Ramos (cell line): ENCODE measurements around the gene LTV1.
"Not testable (repeated sequence)": the region's sequence is repeated elsewhere in the genome, so short reads cannot be mapped to it uniquely, and the experiment has no call there.

Source experiments
- in situ Hi-C: fragments of 300-500 bp; cut with MboI; formaldehyde crosslinking; loops from one replicate; pipeline ENCODE4 v1.14.3; 2022; ENCODE audit warnings: low sequenced_read_pairs; ENCODE audit not compliant: unreplicated experiment

The LTV1 gene

GRCh38 chr6:143842902-143843676, at the start of gene LTV1:
Gene LTV1, plus strand, starts transcription at chr6:143843338. Its CDS starts 140 bp downstream, at chr6:143843478.
- in situ Hi-C loops: no loop called here

DNA sequence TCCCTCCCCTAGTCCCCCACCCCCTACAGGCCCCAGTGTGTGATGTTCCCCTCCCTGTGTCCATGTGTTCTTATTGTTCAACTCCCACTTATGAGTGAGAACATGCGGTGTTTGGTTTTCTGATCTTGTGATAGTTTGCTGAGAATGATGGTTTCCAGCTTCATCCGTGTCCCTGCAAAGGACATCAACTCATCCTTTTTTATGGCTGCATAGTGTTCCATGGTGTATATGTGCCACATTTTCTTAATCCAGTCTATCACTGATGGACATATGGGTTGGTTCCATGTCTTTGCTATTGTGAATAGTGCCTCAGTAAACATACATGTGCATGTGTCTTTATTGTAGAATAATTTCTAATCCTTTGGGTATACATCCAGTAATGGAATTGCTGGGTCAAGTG, 46.6 kb upstream of the LTV1 start:
- in situ Hi-C loops: not testable (repeated sequence)

DNA sequence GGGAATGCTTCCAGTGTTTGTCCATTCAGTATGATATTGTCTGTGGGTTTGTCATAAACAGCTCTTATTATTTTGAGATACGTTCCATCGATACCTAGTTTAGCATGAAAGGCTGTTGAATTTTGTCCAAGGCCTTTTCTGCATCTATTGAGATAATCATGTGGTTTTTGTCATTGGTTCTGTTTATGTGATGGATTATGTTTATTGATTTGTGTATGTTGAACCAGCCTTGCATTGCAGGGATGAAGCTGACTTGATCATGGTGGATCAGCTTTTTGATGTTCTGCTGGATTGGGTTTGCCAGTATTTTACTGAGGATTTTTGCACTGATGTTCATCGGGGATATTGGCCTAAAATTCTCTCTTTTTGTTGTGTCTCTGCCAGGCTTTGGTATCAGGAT, 44.7 kb upstream of the LTV1 start:
- in situ Hi-C loops: not testable (repeated sequence)

- in situ Hi-C loops: no loop called here
Observed at GRCh38 chr6:143802833-143803565, 40.1 kb upstream of the LTV1 start.

DNA sequence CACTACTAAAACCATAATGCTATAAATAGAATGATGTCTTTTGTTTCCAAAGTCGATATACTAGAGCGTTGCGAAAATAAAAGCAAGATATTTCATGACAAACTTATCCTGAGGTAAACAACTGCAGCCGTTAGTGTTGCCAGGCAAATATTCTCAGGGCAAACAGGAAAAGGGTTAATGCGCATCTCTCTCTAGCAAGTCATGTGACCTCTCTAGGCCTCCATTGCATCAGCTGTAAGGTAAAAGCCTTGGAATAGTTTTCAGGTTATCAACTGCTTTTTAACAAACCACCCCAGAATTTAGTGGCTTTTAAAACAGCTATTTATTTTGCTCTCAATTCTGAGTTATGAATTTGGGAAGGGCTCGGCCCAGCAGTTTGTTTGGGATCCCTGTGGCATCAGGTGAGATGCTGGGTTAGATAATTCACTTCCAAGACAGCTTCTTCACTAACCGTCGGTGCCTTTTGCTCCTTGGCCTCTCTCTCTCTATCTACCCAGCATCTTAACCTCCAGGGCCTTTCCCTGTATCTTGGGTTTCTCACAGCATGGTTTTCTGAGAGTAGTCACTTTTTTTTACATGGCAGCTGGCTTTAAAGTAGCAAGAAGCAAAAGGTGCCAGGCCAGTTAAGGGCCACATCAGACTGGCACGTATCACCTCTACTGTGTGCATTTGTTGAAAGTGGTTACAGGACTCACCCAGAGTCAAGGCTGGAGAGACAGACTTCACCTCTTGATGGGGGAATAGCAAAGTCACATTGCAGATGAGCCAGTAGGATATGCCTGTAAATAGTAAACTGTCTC, 39.2 kb upstream of the LTV1 start:
- in situ Hi-C loops: no loop called here

DNA sequence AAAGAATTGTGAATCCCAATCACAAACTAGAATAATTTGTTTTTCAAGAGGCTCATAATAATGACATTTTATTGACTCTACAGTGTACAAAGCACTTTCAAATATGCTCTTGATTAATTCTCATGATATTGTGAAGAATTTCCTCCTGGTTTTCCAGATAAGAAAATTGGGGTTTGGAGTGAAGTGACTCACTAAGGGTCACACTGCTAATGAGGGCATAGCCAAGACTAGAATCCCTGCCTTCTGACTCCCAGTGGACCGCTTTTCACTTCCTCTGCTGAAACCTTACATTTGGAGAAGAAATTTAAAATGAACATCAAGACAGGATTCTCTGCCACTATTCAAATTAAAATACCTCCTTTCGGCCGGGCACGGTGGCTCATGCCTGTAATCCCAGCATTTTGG, 38.3 kb upstream of the LTV1 start:
- in situ Hi-C loops: no loop called here

DNA sequence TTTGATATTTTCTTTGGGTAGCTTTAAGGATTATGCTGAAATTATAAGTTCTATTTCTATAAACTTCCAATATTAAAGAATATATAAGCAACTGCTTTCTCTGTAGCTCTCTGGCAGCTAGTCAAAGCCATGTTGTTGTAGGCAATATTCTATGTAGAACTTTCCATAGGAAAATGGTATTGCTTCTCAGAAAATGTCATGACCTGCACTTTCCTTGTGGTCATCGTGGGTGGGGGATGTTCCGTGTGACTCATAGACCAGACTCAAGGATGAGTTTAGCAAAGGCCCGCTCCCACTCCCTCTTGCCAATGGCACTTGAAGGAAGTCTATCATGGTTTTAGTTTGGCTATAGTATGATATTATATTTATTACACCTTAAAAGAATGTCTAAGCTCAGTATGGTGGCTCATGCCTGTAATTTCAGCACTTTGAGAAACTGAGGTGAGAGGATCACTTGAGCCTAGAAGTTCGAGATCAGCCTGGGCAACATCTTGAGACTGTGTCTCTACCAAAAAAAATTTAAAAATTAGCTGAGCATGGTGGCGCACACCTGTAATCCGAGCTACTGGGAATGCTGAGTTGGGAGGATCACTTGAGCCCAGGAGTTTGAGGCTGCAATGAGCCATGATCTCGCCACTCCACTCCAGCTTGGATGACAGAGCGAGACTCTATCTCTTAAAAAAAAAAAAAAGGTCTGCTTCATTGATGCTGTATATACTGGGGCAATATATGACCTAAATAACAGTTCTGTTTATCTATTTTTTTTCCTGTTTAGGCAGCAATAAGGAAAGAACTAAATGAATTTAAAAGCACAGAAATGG, 36.6 kb upstream of the LTV1 start:
- in situ Hi-C loops: no loop called here

GRCh38 chr6:143807103-143807772, 35.9 kb upstream of the LTV1 start:
- in situ Hi-C loops: no loop called here

DNA sequence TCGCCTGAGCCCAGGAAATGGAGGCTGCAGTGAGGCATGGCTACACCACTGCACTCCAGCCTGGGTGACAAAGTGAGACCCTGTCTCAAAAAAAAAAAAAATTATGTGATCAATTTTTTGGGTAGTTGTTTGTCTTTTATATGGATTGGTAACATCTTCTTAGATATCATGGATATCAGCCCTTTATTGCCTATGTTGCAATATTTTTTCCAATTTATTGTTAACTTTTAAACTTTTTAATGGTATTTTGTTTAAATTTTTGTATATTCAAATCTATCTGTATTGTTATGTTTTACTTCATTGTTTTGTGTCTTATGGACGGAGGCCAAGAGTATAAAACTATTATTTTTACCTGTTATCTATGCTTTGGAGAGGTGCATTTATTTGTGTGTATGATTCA, 32.4 kb upstream of the LTV1 start:
- in situ Hi-C loops: no loop called here

DNA sequence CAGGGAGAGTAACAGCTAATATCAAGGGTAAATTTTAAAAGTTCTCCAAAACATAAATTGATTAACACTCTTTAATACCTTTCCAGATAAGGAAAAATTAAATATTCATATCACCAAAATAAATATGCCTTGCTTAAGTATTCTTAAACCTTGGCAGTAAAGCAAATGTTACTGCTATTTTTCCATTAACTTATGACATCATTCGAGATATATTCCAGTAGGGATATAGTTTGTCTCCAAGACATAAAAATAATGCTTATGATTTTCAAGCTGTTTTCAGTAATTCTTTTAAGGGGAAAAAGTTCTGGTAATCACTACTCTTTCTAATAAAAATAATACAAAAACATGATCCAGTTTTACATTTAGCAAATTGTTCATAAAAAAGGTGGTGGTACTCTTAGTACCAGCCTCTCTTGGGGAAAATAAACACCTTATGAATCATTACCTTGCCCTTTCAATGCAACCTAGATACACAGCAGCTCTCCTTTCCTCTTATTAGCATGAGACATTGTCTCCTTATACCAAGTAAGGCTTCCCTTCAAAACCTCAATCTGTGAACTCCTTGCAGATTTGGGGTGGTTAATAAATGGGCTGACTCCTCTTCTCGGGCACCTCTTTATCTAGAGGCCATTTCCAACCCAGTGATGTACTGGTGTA, 31.5 kb upstream of the LTV1 start:
- in situ Hi-C loops: no loop called here

- in situ Hi-C loops: no loop called here
Observed at GRCh38 chr6:143817621-143818020, 25.5 kb upstream of the LTV1 start.

GRCh38 chr6:143821359-143821758, 21.8 kb upstream of the LTV1 start:
- in situ Hi-C loops: no loop called here

DNA sequence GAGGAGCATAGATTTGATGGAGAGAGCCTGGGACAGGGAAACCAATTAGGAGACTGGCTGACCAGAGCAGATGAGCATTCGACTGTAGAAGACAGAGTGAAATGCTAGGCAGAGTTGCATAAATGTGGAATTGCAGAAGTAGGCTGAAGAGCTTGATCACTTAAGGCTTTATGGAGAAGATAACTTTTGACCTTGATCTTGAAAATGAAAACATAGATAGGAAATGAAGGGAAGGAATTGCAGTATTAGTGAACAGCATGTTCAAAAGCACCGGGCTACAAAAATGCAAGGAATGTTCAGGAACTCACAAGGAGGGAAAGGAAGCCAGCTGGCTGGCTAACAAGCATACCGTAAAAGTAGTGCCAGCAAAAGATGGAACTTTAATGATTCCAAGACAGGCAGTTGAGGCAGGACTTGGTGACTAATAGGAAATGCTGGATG, 20.5 kb upstream of the LTV1 start:
- in situ Hi-C loops: no loop called here

- in situ Hi-C loops: no loop called here
Observed at GRCh38 chr6:143823548-143823947, 19.6 kb upstream of the LTV1 start.

GRCh38 chr6:143828572-143828971, 14.6 kb upstream of the LTV1 start:
- in situ Hi-C loops: no loop called here

DNA sequence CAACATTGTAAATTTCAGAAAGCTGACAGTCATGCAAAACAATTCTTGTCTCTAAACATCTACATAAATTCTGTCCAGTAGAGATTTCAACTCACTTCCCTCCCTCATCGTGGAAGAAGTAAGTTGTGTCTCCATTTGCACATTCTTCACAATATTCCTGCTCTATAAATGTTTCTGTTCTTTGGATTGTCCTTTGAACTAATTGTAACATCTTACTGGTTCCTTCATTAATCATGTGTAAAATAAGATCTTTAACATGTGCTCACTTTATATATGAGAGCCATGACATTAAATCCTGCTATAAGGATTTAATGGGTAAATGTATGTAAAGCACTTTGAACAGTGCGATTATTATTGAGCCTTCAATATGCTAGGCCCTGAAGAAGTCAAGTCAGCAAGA, 7.0 kb upstream of the LTV1 start:
- in situ Hi-C loops: no loop called here

DNA sequence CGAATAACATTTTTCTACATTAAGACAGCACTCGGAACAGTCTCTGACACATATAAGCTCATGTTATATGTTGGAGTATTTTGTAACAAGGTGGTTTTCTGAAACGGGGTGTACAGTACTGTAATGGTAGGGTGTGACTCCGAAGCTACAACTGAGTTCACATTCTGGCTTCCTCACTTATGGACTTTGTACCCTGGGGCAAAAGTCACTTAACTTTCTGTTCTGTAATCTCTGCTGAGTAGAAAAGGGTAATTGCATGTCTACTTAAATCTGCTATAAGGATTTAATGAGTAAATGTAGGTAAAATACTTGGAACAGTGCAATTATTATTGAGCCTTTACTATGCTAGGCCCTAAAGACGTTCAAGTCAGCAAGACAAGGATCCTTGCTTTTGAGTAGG, 4.7 kb upstream of the LTV1 start:
- in situ Hi-C loops: no loop called here

DNA sequence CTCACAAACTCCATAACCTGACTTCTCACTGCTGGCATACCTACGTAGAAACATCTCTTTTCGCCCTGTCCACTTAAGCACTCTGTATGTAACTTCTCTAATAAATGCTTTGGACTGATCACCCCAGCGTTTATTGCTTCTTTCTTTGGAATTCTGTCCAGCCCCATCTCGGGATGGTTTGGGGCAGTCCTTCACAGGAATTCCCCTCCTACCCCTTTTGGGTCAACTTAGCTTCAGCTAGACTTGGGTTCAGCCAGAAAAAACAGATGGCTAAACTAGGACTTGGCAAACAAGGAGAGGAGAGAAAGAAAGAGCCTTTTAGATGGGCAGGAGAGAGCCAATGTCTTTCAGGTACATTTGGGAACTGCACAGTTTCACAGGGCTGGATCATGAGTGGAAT, 3.9 kb upstream of the LTV1 start:
- in situ Hi-C loops: no loop called here
